ENCODE measurements around the gene RGL4.

DNA sequence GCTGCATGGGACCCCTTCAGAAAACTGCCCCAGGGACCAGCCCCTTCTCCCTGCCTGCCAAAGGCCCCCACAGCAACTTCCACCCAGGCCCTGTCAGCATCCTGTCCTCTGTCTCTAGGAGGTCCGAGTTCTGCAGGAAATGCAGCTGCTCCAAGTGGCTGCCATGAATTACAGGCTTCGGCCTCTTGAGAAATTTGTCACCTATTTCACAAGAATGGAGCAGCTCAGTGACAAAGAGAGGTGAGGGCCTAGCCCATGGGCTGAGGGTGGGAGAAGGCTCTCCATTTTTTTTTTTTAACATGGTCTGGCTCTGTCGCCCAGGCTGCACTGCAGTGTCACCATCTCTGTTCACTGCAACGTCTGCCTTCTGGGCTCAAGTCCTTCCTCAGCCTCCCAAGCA, 7.3 kb downstream of the RGL4 start:
- no peak for TF ChIP-seq EZH2 (IDR thresholded peaks at IDR 0.05; ENCODE audit: low read depth)
- TF ChIP-seq, protein P1, sequence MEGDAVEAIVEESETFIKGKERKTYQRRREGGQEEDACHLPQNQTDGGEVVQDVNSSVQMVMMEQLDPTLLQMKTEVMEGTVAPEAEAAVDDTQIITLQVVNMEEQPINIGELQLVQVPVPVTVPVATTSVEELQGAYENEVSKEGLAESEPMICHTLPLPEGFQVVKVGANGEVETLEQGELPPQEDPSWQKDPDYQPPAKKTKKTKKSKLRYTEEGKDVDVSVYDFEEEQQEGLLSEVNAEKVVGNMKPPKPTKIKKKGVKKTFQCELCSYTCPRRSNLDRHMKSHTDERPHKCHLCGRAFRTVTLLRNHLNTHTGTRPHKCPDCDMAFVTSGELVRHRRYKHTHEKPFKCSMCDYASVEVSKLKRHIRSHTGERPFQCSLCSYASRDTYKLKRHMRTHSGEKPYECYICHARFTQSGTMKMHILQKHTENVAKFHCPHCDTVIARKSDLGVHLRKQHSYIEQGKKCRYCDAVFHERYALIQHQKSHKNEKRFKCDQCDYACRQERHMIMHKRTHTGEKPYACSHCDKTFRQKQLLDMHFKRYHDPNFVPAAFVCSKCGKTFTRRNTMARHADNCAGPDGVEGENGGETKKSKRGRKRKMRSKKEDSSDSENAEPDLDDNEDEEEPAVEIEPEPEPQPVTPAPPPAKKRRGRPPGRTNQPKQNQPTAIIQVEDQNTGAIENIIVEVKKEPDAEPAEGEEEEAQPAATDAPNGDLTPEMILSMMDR (conservative IDR thresholded peaks at IDR 0.05): no peak
